ENCODE data around the gene PPP2R1B. TPM values are rescaled to one million over a fixed set of nuclear protein-coding genes. Genes with fewer than 3 reads are reported as not detected.
"Not testable (repeated sequence)": the region's sequence is repeated elsewhere in the genome, so short reads cannot be mapped to it uniquely, and the experiment has no call there.

The PPP2R1B gene
- total RNA-seq, 3 donors from 2014 or later, result 57.3 to 66.8 (median 59.0) TPM

DNA sequence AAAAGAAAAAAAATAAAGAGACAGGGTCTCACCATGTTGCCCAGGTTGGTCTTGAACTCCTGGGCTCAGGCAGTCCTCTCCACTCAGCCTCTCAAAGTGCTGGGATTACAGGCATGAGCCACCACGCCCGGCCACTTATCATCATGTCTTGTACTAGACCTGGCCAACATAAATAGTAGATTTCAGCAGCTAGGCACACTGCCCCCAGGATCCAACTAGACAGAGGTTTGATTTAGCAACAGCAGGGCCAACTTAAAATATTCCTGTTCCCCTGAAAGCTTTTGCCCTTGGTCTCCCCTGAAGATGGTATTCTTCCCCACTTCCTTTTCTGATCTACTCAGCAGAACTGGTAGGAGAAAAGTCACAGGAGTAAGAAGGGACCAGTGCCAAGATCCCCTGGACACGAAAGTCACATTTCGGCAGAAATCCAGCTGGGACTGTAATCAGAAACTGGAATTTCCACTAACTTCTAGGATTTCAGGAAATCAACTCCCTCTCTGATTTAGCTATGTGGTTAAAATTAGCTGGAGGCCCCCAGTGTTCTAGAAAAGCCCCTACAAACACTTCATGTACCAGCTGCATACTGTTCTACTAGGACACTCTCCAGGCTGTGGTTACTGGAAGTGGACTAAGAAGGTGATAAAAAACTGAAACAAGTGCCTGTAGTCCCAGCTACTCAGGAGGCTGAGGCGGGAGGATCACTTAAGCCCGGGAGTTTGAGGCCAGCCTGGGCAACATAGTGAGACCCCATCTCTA is 8.9 kb upstream of the PPP2R1B start:
- no peaks in the 10 kb centered on the region for H3K27me3 Mint-ChIP-seq (ENCODE audit: low read depth)
- no peak for ATAC-seq

DNA sequence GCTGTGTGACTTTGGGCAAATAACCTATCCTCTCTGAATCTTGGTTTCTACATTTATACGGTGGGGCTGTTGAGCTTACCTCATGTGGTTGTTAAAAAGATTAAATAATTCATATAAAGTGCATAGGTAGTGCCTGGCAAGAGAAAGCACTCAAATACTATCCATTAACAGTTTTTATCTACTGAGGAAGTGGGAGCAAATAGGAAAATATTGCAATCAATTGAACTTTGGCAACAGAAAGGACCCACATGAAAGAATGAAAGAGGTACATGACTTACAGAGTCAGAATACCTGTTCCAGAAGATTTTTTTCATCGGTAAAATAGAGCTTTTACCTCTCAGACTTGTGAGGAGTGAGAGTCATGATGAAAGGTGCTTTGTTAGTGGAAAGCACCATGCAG is 6.3 kb upstream of the PPP2R1B start:
- Mint-ChIP-seq H3K27me3 (ENCODE audit: low read depth) (no peaks in the 10 kb centered on the region), H3K36me3 (ENCODE audit: insufficient read depth) (no peaks in the 10 kb centered on the region), H3K9me3 (no peaks in the 10 kb centered on the region), H3K4me3 (no peak overlapping the region), H3K4me1 (ENCODE audit: low read depth) (no peaks in the 10 kb centered on the region)
- ATAC-seq (no peak), DNase-seq (no peak)

More for the DNA sequence above, 8.9 kb upstream of the PPP2R1B start:
- Mint-ChIP-seq H3K4me1 (ENCODE audit: low read depth) (no peaks in the 10 kb centered on the region), H3K36me3 (ENCODE audit: insufficient read depth) (no peaks in the 10 kb centered on the region), H3K4me3 (no peak overlapping the region), H3K9me3 (no peaks in the 10 kb centered on the region)
- DNase-seq, result no peak

DNA sequence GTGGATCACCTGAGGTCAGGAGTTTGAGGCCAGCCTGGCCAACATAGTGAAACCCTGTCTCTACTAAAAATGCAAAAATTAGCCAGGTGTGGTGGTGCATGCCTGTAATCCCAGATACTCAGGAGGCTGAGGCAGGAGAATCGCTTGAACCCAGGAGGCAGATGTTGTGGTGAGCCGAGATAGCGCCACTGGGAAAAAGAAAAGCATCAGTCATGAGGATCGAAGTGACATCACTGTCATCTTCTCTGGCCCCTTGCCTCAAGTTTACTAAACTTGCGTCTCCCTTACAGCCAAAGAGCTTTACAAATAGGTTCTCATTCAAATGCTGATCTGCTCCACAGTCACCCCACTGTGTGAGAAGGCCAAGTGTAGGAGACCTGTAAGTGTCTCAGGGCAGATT is 5.0 kb upstream of the PPP2R1B start:
- H3K36me3 Mint-ChIP-seq (ENCODE audit: insufficient read depth); H3K4me1 Mint-ChIP-seq (ENCODE audit: low read depth): not testable (repeated sequence)

DNA sequence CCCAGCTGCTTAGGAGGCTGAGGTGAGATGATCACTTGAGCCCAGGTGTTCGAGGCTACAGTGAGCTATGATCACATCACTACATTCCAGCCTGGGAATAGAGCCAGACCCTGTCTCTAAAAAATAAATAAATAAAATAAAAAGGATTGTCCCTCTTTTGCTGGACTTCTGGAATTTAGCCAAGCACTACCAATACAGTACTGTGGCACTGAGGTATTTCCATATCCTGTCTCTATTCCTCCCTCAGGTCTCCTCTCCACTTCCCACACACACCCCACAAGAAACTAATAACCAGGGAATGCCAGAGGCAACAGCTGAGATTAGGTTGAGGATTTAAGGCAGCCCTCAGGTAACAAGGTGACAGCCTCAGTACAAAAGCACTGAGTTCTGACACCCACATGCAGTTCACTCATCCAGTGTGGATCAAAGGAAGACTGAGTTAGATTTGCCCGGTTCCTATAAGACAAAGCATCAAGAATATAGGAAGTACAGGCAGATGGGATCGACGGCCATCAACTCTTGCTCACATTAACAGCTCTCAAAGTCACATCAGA is 4.5 kb upstream of the PPP2R1B start:
- Mint-ChIP-seq H3K4me3 (no peak overlapping the region), H3K36me3 (ENCODE audit: insufficient read depth) (no peaks in the 10 kb centered on the region), H3K4me1 (ENCODE audit: low read depth) (peaks cover 5% of the 10 kb centered on the region), H3K27me3 (ENCODE audit: low read depth) (no peaks in the 10 kb centered on the region), H3K9me3 (no peaks in the 10 kb centered on the region)
- ATAC-seq (no peak), DNase-seq (no peak)

More for the DNA sequence above, 5.0 kb upstream of the PPP2R1B start:
- H3K4me3 Mint-ChIP-seq; H3K27me3 Mint-ChIP-seq (ENCODE audit: low read depth); ATAC-seq; DNase-seq; H3K9me3 Mint-ChIP-seq: not testable (repeated sequence)

DNA sequence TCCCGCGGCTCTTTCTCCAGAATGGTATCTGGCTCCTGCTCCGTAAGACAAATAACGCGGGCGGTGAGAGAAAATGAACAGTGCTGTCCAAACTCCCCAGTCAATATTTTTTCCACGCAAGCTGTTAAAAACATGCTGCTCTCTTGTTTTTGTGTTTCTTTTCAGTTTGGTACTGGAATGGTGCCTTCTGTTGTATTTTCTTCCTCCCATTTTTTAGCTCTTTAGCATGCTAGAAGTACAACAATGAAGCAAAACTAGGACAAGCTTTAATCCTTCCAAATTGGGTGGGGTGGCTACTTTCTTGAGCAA is 599 bp upstream of the PPP2R1B start:
- ATAC-seq (peak in 1 of 2 donors; percentile 3), DNase-seq (no peak)
- no peaks in the 10 kb centered on the region for H3K9me3 Mint-ChIP-seq
- H3K36me3 Mint-ChIP-seq (ENCODE audit: insufficient read depth), result peaks cover 30% of the 10 kb centered on the region
- H3K4me3 Mint-ChIP-seq, result peak overlapping the region; percentile 99
- H3K4me1 Mint-ChIP-seq (ENCODE audit: low read depth), result peaks cover 33% of the 10 kb centered on the region
- H3K27me3 Mint-ChIP-seq (ENCODE audit: low read depth), result no peaks in the 10 kb centered on the region

DNA sequence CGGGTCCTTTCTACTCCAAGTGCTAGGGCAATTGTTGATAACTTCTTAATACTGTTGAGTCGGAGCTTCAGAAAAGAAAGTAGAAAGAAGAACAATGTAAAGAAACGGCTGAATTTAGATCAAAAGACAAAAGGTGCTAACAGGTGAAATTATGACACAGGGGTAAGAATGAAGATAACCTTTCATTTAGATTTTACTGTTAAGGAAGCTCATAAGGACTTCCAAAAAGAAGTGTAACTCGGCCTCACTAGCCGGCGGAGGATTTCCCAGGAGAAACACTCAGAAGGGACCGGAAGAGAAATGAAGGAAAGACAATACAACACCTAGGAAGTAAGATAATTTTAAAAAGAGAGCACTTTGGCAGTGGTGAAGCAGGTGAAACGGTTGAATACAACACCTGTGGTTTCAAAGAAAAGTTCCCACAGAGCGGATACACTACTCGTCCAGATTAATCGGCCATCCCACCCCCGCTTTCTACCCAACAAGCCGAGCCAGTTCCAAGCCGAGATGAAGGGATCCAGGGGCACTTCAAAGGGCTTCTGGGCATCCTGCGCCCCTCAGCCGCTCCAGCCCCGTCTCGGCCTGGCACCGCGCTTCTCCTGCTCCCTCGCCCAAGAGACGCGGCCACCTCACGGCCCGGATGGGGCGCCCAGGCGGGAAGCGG is 737 bp downstream of the PPP2R1B start:
- no peak for DNase-seq
- H3K27me3 Mint-ChIP-seq (ENCODE audit: low read depth), result no peaks in the 10 kb centered on the region
- H3K9me3 Mint-ChIP-seq, result no peaks in the 10 kb centered on the region
- peaks cover 37% of the 10 kb centered on the region for H3K36me3 Mint-ChIP-seq (ENCODE audit: insufficient read depth)
- H3K4me1 Mint-ChIP-seq (ENCODE audit: low read depth), result peaks cover 33% of the 10 kb centered on the region
- no peak for ATAC-seq
- peak overlapping the region; percentile 99 for H3K4me3 Mint-ChIP-seq

DNA sequence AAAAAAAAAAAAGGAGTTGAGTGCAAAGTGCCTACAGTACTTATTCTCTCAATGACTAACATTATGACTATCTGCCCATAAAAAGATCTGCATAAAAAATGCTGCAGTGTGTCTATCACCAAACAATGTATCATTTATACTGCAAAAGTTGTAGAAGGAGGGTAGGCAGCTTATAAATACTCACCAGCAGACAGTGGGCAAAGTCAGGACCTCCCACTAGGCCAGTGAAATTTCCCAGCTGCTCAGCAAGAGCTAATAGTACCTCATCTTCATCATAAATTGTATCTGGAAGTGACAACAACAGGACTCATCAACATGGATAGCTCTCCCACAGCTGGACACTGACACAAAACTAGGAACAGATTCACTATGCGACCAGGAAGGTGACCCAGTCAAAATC is 1.6 kb downstream of the PPP2R1B start:
- H3K27me3 Mint-ChIP-seq (ENCODE audit: low read depth), result no peaks in the 10 kb centered on the region
- H3K4me3 Mint-ChIP-seq, result peak overlapping the region; percentile 99
- ATAC-seq (no peak), DNase-seq (no peak)
- H3K9me3 Mint-ChIP-seq, result no peaks in the 10 kb centered on the region
- peaks cover 42% of the 10 kb centered on the region for H3K36me3 Mint-ChIP-seq (ENCODE audit: insufficient read depth)
- H3K4me1 Mint-ChIP-seq (ENCODE audit: low read depth), result peaks cover 33% of the 10 kb centered on the region

DNA sequence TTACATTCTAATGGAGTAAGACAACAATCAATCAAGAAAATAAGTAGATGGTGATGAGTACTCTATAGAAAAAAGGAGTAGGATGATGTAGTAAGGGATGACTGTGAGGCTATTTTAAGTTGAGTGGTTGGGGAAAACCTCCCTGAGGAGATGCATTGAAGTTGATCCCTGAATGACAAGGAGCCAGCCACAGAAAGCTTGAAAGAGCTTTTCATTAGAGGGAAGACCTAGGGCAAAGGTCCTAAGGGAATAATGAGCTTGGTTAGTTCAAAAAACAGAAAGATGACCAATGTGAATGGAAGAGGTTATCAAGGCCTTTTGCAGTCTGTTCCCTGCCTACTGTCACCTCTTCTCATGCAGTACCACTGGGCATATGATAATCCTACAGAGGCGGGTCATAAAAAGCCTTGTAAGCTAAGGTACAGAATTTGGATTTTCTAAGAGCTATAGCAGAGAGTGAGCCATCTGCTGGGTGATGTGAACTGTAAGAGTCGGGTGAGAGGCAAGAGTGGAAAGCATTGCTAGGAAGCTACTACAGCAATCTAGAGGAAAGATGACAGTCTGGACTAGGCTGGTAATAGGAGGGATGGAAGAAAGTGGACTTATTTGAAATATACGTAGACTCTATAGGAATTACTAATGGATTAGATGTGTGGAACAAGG is 3.1 kb downstream of the PPP2R1B start:
- DNase-seq, result no peak
- Mint-ChIP-seq H3K4me1 (ENCODE audit: low read depth) (peaks cover 33% of the 10 kb centered on the region), H3K4me3 (peak overlapping the region; percentile 9), H3K9me3 (no peaks in the 10 kb centered on the region), H3K36me3 (ENCODE audit: insufficient read depth) (peaks cover 52% of the 10 kb centered on the region), H3K27me3 (ENCODE audit: low read depth) (no peaks in the 10 kb centered on the region)
- ATAC-seq, result no peak

DNA sequence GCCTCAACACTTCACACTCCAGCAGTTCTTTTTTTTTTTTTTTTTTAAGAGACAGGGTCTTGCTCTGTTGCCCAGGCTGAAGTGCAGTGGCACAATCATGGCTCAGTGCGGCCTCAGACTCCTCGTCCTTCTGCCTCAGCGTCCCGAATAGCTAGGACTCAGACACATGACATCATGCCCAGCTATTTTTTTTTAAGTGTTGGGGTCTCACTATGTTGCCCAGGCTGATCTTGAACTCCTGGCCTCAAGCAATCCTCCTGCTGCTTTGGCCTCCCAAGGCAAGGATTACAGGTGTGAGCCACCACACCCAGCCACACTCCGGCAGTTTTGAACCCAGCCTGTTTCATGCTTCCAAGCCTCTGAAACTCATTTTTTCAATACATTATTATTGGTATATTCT is 3.7 kb downstream of the PPP2R1B start:
- Mint-ChIP-seq H3K4me3 (no peak overlapping the region), H3K27me3 (ENCODE audit: low read depth) (no peaks in the 10 kb centered on the region), H3K36me3 (ENCODE audit: insufficient read depth) (peaks cover 56% of the 10 kb centered on the region), H3K9me3 (no peaks in the 10 kb centered on the region), H3K4me1 (ENCODE audit: low read depth) (peaks cover 33% of the 10 kb centered on the region)
- no peak for DNase-seq
- ATAC-seq, result no peak

DNA sequence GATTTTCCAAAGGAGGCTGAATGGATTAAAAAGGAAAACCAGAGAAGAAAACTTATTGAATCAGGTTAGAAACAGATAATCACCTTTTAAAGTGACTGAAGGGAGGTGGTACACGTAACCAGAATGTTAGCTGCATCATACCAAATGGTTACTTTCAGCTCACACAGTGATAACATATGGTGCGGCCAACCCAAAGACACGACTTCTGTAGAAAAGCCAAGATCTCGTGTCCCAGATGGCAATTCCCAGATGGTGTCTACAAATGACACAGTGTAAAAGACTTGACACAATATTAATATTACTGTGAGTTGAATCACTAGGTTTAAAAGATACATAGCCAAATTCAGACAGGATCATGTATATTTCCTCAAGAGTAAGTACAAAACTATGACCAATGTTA is 5.2 kb downstream of the PPP2R1B start:
- no peak for ATAC-seq
- H3K27me3 Mint-ChIP-seq (ENCODE audit: low read depth), result no peaks in the 10 kb centered on the region
- no peak for DNase-seq
- no peak overlapping the region for H3K4me3 Mint-ChIP-seq
- peaks cover 64% of the 10 kb centered on the region for H3K36me3 Mint-ChIP-seq (ENCODE audit: insufficient read depth)
- H3K4me1 Mint-ChIP-seq (ENCODE audit: low read depth), result peaks cover 28% of the 10 kb centered on the region
- no peaks in the 10 kb centered on the region for H3K9me3 Mint-ChIP-seq

DNA sequence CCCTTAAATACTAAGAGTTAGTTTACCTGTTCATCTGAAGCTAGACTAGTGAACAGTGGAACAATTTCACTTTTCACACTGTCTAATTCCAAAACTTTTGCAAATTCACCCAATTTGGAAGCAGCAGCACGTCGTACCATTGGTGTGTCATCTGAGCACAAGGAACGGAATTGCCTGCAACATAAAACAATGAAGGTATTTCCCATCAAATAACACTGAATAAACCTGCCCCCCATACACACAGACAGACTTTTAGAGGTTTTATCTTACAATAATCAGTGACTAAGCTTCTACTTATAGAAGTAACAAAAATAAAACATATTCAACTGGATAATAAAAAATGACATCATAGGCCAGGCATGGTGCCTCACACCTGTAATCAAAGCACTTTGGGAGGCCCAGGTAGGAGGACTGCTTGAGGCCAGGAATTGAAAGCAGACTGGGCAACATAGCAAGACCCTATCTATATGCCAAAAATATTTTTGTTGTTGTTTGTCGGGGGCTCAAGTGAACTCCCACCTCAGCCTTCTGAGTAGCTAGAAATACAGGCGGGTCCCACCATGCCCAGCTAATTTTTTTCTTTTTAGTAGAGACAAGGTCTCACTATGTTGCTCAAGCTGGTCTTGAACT is 6.3 kb downstream of the PPP2R1B start:
- Mint-ChIP-seq H3K4me1 (ENCODE audit: low read depth) (peaks cover 24% of the 10 kb centered on the region), H3K36me3 (ENCODE audit: insufficient read depth) (peaks cover 61% of the 10 kb centered on the region), H3K9me3 (no peaks in the 10 kb centered on the region), H3K27me3 (ENCODE audit: low read depth) (no peaks in the 10 kb centered on the region), H3K4me3 (no peak overlapping the region)
- ATAC-seq, result no peak
- DNase-seq, result no peak

DNA sequence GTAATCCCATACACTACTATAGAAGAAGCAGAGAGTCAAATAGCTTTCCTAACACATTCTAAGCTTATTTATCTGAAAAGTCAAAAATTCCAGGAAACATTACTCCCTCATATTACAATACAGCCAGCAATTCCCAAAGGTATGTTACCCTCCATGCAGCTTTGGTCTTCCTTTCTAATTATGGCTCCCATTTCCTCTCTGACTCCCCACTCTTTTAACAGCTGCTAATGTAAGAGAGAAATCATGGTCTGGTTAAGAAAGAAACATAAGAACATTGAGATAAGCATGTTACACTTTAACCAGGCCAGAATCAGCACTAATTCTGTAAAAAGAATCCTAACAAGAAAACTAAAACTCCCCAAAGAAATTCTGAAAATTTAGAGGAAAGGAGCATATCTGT is 6.8 kb downstream of the PPP2R1B start:
- no peak for ATAC-seq

DNA sequence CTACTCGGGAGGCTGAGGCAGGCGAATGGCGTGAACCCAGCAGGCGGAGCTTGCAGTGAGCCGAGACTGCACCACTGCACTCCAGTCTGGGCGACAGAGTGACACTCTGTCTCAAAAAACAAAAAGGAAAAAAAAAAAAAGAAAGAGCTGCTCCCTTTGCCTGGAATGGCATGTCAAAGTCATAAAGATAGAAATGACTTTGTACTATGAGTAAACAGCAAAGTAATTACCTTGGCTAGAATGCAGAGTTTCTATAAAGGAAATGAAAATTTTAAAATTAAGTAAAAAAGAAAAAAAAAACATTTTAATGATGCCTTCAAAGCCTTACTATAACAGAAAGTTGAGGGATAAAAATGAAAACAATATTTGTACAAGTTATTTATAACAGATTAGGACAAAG is 10.1 kb downstream of the PPP2R1B start:
- Mint-ChIP-seq H3K9me3 (no peaks in the 10 kb centered on the region), H3K36me3 (ENCODE audit: insufficient read depth) (peaks cover 45% of the 10 kb centered on the region), H3K4me3 (no peak overlapping the region)

More for the DNA sequence above, 6.8 kb downstream of the PPP2R1B start:
- Mint-ChIP-seq H3K4me1 (ENCODE audit: low read depth) (peaks cover 19% of the 10 kb centered on the region), H3K27me3 (ENCODE audit: low read depth) (no peaks in the 10 kb centered on the region), H3K9me3 (no peaks in the 10 kb centered on the region), H3K36me3 (ENCODE audit: insufficient read depth) (peaks cover 56% of the 10 kb centered on the region), H3K4me3 (no peak overlapping the region)
- no peak for DNase-seq

DNA sequence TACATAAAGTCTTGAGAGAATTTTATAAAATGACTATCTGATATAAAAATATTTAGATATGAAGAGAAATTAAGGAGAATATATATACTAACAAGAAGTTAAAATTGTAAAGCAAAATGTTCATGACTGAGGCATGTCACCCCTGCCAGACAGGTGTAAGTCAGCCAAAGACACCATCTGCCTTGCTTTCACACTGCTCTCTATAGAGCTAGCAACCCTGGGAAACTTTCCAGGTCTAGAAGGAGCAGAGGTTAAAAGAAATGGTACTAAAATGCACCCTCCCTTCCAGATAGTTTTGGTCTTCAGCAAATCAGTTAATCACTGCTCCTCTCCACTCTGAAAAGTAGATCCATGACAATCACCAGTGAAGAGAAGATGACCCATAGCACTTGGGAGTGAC is 16.5 kb downstream of the PPP2R1B start:
- no peaks in the 10 kb centered on the region for H3K27me3 Mint-ChIP-seq (ENCODE audit: low read depth)
- H3K36me3 Mint-ChIP-seq (ENCODE audit: insufficient read depth), result peaks cover 56% of the 10 kb centered on the region
- no peaks in the 10 kb centered on the region for H3K9me3 Mint-ChIP-seq
- no peaks in the 10 kb centered on the region for H3K4me1 Mint-ChIP-seq (ENCODE audit: low read depth)
- ATAC-seq, result no peak
- no peak for DNase-seq
- H3K4me3 Mint-ChIP-seq, result no peak overlapping the region

More for the DNA sequence above, 10.1 kb downstream of the PPP2R1B start:
- Mint-ChIP-seq H3K27me3 (ENCODE audit: low read depth) (no peaks in the 10 kb centered on the region), H3K4me1 (ENCODE audit: low read depth) (no peaks in the 10 kb centered on the region)
- ATAC-seq, result no peak
- no peak for DNase-seq

Measured in activated T-cell treated with anti-CD3 and anti-CD28 coated beads, Interleukin-2, amount 50 U/mL, for 4 hours (primary cell).